ENCODE data around the gene ARHGEF16.

The ARHGEF16 gene

GRCh38 chr1:3469849-3470649, 15.6 kb downstream of the ARHGEF16 start:
- no peak for DNase-seq

- no peak for DNase-seq
Measured at GRCh38 chr1:3470650-3471355, 16.3 kb downstream of the ARHGEF16 start.

- DNase-seq: no peak
Measured at GRCh38 chr1:3471356-3472087, 17.1 kb downstream of the ARHGEF16 start.

- DNase-seq: no peak
Measured at GRCh38 chr1:3472088-3472850, 17.8 kb downstream of the ARHGEF16 start.

- no peak for DNase-seq
Measured at GRCh38 chr1:3472906-3473305, 18.4 kb downstream of the ARHGEF16 start.

- no peak for DNase-seq
Measured at GRCh38 chr1:3473381-3473844, 18.9 kb downstream of the ARHGEF16 start.

- no peak for DNase-seq
Measured at GRCh38 chr1:3474016-3474415, 19.6 kb downstream of the ARHGEF16 start.

- DNase-seq: no peak
Measured at GRCh38 chr1:3474421-3474820, 20.0 kb downstream of the ARHGEF16 start.

GRCh38 chr1:3475839-3476573, 21.5 kb downstream of the ARHGEF16 start:
- no peak for DNase-seq

- DNase-seq: no peak
Measured at GRCh38 chr1:3476666-3477065, 22.2 kb downstream of the ARHGEF16 start.

GRCh38 chr1:3477241-3477995, 23.0 kb downstream of the ARHGEF16 start:
- DNase-seq: no peak

- DNase-seq: no peak
Measured at GRCh38 chr1:3478187-3478586, 23.7 kb downstream of the ARHGEF16 start.

GRCh38 chr1:3479511-3480368, 25.3 kb downstream of the ARHGEF16 start:
- DNase-seq: no peak

GRCh38 chr1:3480369-3480719, 25.9 kb downstream of the ARHGEF16 start:
- DNase-seq: no peak

GRCh38 chr1:3481046-3481445, 26.6 kb downstream of the ARHGEF16 start:
- no peak for DNase-seq

GRCh38 chr1:3481836-3482375, 27.4 kb downstream of the ARHGEF16 start:
- DNase-seq: no peak

- DNase-seq: no peak
Measured at GRCh38 chr1:3482378-3482849, 27.9 kb downstream of the ARHGEF16 start.

GRCh38 chr1:3483380-3483779, 28.9 kb downstream of the ARHGEF16 start:
- no peak for DNase-seq

GRCh38 chr1:3483801-3484444, 29.5 kb downstream of the ARHGEF16 start:
- peak; percentile 29 for DNase-seq

Measured in activated CD4-positive, alpha-beta T cell treated with anti-CD3 and anti-CD28 coated beads, Interleukin-2, amount 50 U/mL, for 16 hours (primary cell).